NCI-H128 (cell line): ENCODE measurements around the gene COQ9.
"Not testable (repeated sequence)": the region's sequence is repeated elsewhere in the genome, so short reads cannot be mapped to it uniquely, and the experiment has no call there.

Source experiments
- DNase-seq: peaks from one replicate; lab custom pipeline; 2025; ENCODE audit not compliant: unreplicated experiment; lab: John Stamatoyannopoulos, UW

The COQ9 gene

GRCh38 chr16:57426356-57426755 lies 20.9 kb upstream of the COQ9 start:
- no peak for DNase-seq

- no peak for DNase-seq
These were observed 20.0 kb upstream of the COQ9 start for GRCh38 chr16:57427307-57427706.

- DNase-seq, result no peak
These were observed 19.5 kb upstream of the COQ9 start for GRCh38 chr16:57427824-57428223.

- no peak for DNase-seq
These were observed 16.3 kb upstream of the COQ9 start for GRCh38 chr16:57430955-57431354.

- no peak for DNase-seq
These were observed 14.8 kb upstream of the COQ9 start for GRCh38 chr16:57432505-57432904.

GRCh38 chr16:57432989-57433388 lies 14.3 kb upstream of the COQ9 start:
- no peak for DNase-seq

- no peak for DNase-seq
These were observed 13.3 kb upstream of the COQ9 start for GRCh38 chr16:57434003-57434402.

GRCh38 chr16:57435838-57436237 lies 11.4 kb upstream of the COQ9 start:
- no peak for DNase-seq

- not testable (repeated sequence) for DNase-seq
These were observed 7.3 kb upstream of the COQ9 start for GRCh38 chr16:57439947-57440346.

GRCh38 chr16:57440551-57440950 lies 6.7 kb upstream of the COQ9 start:
- not testable (repeated sequence) for DNase-seq

GRCh38 chr16:57444711-57445110 lies 2.6 kb upstream of the COQ9 start:
- DNase-seq, result no peak

GRCh38 chr16:57445510-57445909 lies 1.8 kb upstream of the COQ9 start:
- DNase-seq, result no peak

- no peak for DNase-seq
These were observed 621 bp upstream of the COQ9 start for GRCh38 chr16:57446531-57447185.

GRCh38 chr16:57452021-57452420 lies 4.7 kb downstream of the COQ9 start:
- DNase-seq, result no peak

- peak; percentile 60 for DNase-seq
These were observed 15.1 kb downstream of the COQ9 start, which contains the start of gene POLR2C for GRCh38 chr16:57462209-57462977. POLR2C (plus strand) TSS chr16:57462679; CDS start chr16:57462725, 46 bp downstream.

GRCh38 chr16:57462978-57463362 lies 15.7 kb downstream of the COQ9 start:
- no peak for DNase-seq

- no peak for DNase-seq
These were observed 17.2 kb downstream of the COQ9 start for GRCh38 chr16:57464523-57464922.

GRCh38 chr16:57468346-57468745 lies 21.1 kb downstream of the COQ9 start:
- no peak for DNase-seq

GRCh38 chr16:57469046-57469445 lies 21.8 kb downstream of the COQ9 start:
- DNase-seq, result no peak

- DNase-seq, result no peak
These were observed 22.7 kb downstream of the COQ9 start for GRCh38 chr16:57469917-57470470.

GRCh38 chr16:57470711-57471110 lies 23.4 kb downstream of the COQ9 start:
- DNase-seq, result no peak

GRCh38 chr16:57471209-57471608 lies 23.9 kb downstream of the COQ9 start:
- no peak for DNase-seq
